ENCODE data around the gene GBA3.

Gene GBA3

GRCh38 chr4:22688236-22688635 lies 4.5 kb upstream of the GBA3 start:
- no peak for TF ChIP-seq CTCF (IDR thresholded peaks at IDR 0.05; ENCODE audit: low read depth, low read length, missing control alignments)
- no peak overlapping the region for H3K4me3 ChIP-seq (replicated peaks; ENCODE audit: low read depth, low read length)
- DNase-seq (ENCODE audit: extremely low read depth, low read depth), result no peak

GRCh38 chr4:22689428-22689827 lies 3.3 kb upstream of the GBA3 start:
- no peak for TF ChIP-seq CTCF (IDR thresholded peaks at IDR 0.05; ENCODE audit: low read depth, low read length, missing control alignments)
- DNase-seq (ENCODE audit: extremely low read depth, low read depth), result no peak
- H3K4me3 ChIP-seq (replicated peaks; ENCODE audit: low read depth, low read length), result no peak overlapping the region

GRCh38 chr4:22695029-22695428 lies 2.3 kb downstream of the GBA3 start:
- no peak overlapping the region for H3K4me3 ChIP-seq (replicated peaks; ENCODE audit: low read depth, low read length)
- TF ChIP-seq CTCF (IDR thresholded peaks at IDR 0.05; ENCODE audit: low read depth, low read length, missing control alignments), result no peak
- DNase-seq (ENCODE audit: extremely low read depth, low read depth), result no peak

GRCh38 chr4:22695917-22696316 lies 3.2 kb downstream of the GBA3 start:
- H3K4me3 ChIP-seq (replicated peaks; ENCODE audit: low read depth, low read length), result no peak overlapping the region
- DNase-seq (ENCODE audit: extremely low read depth, low read depth), result no peak
- no peak for TF ChIP-seq CTCF (IDR thresholded peaks at IDR 0.05; ENCODE audit: low read depth, low read length, missing control alignments)

GRCh38 chr4:22703912-22704311 lies 11.2 kb downstream of the GBA3 start:
- no peak overlapping the region for H3K4me3 ChIP-seq (replicated peaks; ENCODE audit: low read depth, low read length)
- no peak for DNase-seq (ENCODE audit: extremely low read depth, low read depth)
- no peak for TF ChIP-seq CTCF (IDR thresholded peaks at IDR 0.05; ENCODE audit: low read depth, low read length, missing control alignments)

- H3K4me3 ChIP-seq (replicated peaks; ENCODE audit: low read depth, low read length), result no peak overlapping the region
- DNase-seq (ENCODE audit: extremely low read depth, low read depth), result no peak
- no peak for TF ChIP-seq CTCF (IDR thresholded peaks at IDR 0.05; ENCODE audit: low read depth, low read length, missing control alignments)
These were observed 14.7 kb downstream of the GBA3 start for GRCh38 chr4:22707390-22707789.

- H3K4me3 ChIP-seq (replicated peaks; ENCODE audit: low read depth, low read length), result no peak overlapping the region
- no peak for DNase-seq (ENCODE audit: extremely low read depth, low read depth)
- no peak for TF ChIP-seq CTCF (IDR thresholded peaks at IDR 0.05; ENCODE audit: low read depth, low read length, missing control alignments)
These were observed 16.2 kb downstream of the GBA3 start for GRCh38 chr4:22708961-22709360.

All from HFF-Myc (cell line).